ENCODE data around the gene TMEM154. TPM values are rescaled to one million over a fixed set of nuclear protein-coding genes. Genes with fewer than 3 reads are reported as not detected.

Gene TMEM154
- total and polyA plus RNA-seq, 10 of the 15 experiments (the other 5 are each of a cell fraction or from before 2014, with no cell fraction given) = 5.1 to 41.4 (median 18.2) TPM

DNA sequence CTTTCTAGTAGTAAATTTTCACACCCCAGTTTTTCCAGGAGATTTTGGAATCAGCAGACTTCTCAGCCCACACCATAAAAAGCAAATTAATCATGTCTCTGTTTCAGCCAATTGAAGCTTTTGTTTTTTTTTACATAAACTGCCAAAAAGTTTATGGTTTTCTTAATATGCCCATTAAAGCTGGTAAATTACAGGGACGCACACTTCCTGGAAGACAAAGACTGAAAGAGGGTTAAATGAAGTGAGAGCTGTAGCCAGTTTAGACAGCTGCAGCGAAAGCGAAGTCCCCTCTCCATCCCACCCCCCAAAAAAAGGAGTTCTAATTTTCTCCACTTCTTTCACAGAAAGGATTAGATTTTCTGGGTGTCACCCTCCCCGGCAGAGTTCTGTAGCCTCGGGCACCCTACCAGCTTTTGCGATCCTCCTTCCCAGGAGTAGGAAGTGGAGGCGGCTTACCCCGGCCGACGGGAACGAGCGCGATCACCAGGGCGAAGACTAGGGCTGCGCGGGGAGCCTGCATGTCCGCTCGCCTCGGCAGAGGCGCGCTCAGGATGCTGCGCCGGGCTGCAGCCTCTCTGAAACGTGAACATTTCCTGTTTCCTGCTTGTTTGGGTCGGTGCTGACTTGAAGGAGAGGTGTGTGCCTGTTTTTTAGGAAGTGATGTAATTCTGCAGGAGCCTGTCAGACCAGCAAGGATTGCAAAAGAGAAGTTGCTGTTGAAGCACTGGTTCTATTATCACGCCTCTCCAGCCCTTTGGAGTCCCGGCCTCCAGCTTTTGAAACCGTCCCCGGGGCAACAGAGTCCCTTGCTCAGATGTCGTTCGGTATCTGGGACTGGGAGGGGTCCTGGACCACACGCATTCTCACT, at the start of gene TMEM154 (continued):
- TF ChIP-seq ETV6 (conservative IDR thresholded peaks at IDR 0.05 in 1 of 2, IDR thresholded peaks at IDR 0.05 in 1 of 2; ENCODE audit: borderline replicate concordance in 1 of 2, low read depth in 1 of 2) (peak in 1 of 2 experiments; percentile 96; a peak in 2 of 4 replicates), NFYA (IDR thresholded peaks at IDR 0.05; ENCODE audit: borderline replicate concordance, low read depth, low read length) (no peak), TARDBP (IDR thresholded peaks at IDR 0.05; ENCODE audit: borderline replicate concordance) (no peak), ZNF24 (IDR thresholded peaks at IDR 0.05) (no peak), BHLHE40 (IDR thresholded peaks at IDR 0.05; ENCODE audit: borderline replicate concordance in 1 of 2, low read depth in 2 of 2, low read length in 1 of 2) (peak; percentile 70 to 72), EZH2 (IDR thresholded peaks at IDR 0.05; ENCODE audit: borderline replicate concordance, control insufficient read depth, low read depth, low read length) (no peak), CBX5 (IDR thresholded peaks at IDR 0.05; ENCODE audit: low read depth) (no peak), YY1 (IDR thresholded peaks at IDR 0.05; ENCODE audit: low read depth, low read length) (peak; percentile 56; the same call in 1 of the 2 replicates), HCFC1 (IDR thresholded peaks at IDR 0.05; ENCODE audit: low read length) (no peak), DPF2 (IDR thresholded peaks at IDR 0.05) (peak; percentile 55; the same call in 1 of the 2 replicates), STAT3 (IDR thresholded peaks at IDR 0.05; ENCODE audit: low read depth, low read length) (no peak), BCL11A (IDR thresholded peaks at IDR 0.05; ENCODE audit: low read depth, low read length) (no peak), CBFB (IDR thresholded peaks at IDR 0.05; ENCODE audit: low read depth) (0 out of 2 replicates have a peak, but pooled peaks have one; percentile 45), SIX5 (IDR thresholded peaks at IDR 0.05; ENCODE audit: low read depth, low read length, severe bottlenecking) (no peak), PAX5 (IDR thresholded peaks at IDR 0.05; ENCODE audit: borderline replicate concordance, low read depth, low read length) (no peak)
- TF ChIP-seq, protein P1, sequence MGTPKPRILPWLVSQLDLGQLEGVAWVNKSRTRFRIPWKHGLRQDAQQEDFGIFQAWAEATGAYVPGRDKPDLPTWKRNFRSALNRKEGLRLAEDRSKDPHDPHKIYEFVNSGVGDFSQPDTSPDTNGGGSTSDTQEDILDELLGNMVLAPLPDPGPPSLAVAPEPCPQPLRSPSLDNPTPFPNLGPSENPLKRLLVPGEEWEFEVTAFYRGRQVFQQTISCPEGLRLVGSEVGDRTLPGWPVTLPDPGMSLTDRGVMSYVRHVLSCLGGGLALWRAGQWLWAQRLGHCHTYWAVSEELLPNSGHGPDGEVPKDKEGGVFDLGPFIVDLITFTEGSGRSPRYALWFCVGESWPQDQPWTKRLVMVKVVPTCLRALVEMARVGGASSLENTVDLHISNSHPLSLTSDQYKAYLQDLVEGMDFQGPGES (IDR thresholded peaks at IDR 0.05) = no peak
- TF ChIP-seq, protein P2, sequence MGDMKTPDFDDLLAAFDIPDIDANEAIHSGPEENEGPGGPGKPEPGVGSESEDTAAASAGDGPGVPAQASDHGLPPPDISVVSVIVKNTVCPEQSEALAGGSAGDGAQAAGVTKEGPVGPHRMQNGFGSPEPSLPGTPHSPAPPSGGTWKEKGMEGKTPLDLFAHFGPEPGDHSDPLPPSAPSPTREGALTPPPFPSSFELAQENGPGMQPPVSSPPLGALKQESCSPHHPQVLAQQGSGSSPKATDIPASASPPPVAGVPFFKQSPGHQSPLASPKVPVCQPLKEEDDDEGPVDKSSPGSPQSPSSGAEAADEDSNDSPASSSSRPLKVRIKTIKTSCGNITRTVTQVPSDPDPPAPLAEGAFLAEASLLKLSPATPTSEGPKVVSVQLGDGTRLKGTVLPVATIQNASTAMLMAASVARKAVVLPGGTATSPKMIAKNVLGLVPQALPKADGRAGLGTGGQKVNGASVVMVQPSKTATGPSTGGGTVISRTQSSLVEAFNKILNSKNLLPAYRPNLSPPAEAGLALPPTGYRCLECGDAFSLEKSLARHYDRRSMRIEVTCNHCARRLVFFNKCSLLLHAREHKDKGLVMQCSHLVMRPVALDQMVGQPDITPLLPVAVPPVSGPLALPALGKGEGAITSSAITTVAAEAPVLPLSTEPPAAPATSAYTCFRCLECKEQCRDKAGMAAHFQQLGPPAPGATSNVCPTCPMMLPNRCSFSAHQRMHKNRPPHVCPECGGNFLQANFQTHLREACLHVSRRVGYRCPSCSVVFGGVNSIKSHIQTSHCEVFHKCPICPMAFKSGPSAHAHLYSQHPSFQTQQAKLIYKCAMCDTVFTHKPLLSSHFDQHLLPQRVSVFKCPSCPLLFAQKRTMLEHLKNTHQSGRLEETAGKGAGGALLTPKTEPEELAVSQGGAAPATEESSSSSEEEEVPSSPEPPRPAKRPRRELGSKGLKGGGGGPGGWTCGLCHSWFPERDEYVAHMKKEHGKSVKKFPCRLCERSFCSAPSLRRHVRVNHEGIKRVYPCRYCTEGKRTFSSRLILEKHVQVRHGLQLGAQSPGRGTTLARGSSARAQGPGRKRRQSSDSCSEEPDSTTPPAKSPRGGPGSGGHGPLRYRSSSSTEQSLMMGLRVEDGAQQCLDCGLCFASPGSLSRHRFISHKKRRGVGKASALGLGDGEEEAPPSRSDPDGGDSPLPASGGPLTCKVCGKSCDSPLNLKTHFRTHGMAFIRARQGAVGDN (IDR thresholded peaks at IDR 0.05) = peak; percentile 60
- TF ChIP-seq, protein P3, sequence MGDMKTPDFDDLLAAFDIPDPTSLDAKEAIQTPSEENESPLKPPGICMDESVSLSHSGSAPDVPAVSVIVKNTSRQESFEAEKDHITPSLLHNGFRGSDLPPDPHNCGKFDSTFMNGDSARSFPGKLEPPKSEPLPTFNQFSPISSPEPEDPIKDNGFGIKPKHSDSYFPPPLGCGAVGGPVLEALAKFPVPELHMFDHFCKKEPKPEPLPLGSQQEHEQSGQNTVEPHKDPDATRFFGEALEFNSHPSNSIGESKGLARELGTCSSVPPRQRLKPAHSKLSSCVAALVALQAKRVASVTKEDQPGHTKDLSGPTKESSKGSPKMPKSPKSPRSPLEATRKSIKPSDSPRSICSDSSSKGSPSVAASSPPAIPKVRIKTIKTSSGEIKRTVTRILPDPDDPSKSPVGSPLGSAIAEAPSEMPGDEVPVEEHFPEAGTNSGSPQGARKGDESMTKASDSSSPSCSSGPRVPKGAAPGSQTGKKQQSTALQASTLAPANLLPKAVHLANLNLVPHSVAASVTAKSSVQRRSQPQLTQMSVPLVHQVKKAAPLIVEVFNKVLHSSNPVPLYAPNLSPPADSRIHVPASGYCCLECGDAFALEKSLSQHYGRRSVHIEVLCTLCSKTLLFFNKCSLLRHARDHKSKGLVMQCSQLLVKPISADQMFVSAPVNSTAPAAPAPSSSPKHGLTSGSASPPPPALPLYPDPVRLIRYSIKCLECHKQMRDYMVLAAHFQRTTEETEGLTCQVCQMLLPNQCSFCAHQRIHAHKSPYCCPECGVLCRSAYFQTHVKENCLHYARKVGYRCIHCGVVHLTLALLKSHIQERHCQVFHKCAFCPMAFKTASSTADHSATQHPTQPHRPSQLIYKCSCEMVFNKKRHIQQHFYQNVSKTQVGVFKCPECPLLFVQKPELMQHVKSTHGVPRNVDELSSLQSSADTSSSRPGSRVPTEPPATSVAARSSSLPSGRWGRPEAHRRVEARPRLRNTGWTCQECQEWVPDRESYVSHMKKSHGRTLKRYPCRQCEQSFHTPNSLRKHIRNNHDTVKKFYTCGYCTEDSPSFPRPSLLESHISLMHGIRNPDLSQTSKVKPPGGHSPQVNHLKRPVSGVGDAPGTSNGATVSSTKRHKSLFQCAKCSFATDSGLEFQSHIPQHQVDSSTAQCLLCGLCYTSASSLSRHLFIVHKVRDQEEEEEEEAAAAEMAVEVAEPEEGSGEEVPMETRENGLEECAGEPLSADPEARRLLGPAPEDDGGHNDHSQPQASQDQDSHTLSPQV (IDR thresholded peaks at IDR 0.05) = no peak
- TF ChIP-seq, protein P4, sequence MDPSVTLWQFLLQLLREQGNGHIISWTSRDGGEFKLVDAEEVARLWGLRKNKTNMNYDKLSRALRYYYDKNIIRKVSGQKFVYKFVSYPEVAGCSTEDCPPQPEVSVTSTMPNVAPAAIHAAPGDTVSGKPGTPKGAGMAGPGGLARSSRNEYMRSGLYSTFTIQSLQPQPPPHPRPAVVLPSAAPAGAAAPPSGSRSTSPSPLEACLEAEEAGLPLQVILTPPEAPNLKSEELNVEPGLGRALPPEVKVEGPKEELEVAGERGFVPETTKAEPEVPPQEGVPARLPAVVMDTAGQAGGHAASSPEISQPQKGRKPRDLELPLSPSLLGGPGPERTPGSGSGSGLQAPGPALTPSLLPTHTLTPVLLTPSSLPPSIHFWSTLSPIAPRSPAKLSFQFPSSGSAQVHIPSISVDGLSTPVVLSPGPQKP (IDR thresholded peaks at IDR 0.05; ENCODE audit: low read depth, low read length) = 0 out of 2 replicates have a peak, but pooled peaks have one; percentile 11
